Upper lobe of left lung (tissue), 4 donors: ENCODE results near the gene TPRG1.

Experiments
- CTCF ChIP-seq, 6 experiments: fragments of 450-650 bp in 4 of 6; fragments of 200-600 bp in 2 of 6; sonication (generic) in 2 of 6; IDR thresholded peaks; one replicate each; pipeline ENCODE4 v1.5.1; 2016 to 2019; ENCODE audit warnings: antibody characterized with exemption in 6 of 6
- EP300 ChIP-seq, 4 donors: sonication (generic); formaldehyde crosslinking; IDR thresholded peaks; one replicate each; pipeline ENCODE4 v1.5.1; 2017; ENCODE audit warnings: antibody characterized with exemption in 4 of 4, control low read depth in 2 of 4
- POLR2A ChIP-seq, 4 donors: fragments of 450-650 bp; IDR thresholded peaks; one replicate each; pipeline ENCODE4 v1.5.1; 2016 to 2017; ENCODE audit warnings: antibody characterized with exemption in 4 of 4, mild to moderate bottlenecking in 2 of 4
- POLR2AphosphoS5 ChIP-seq, 2 donors: sonication (generic); formaldehyde crosslinking; IDR thresholded peaks; one replicate each; pipeline ENCODE4 v1.5.1; 2017; ENCODE audit warnings: antibody characterized with exemption in 2 of 2

GRCh38 chr3:189235214-189235613 is 63.4 kb downstream of the TPRG1 start:
- TF ChIP-seq CTCF (IDR thresholded peaks at IDR 0.05) (no peak), POLR2A (IDR thresholded peaks at IDR 0.05) (no peak), POLR2AphosphoS5 (IDR thresholded peaks at IDR 0.05) (no peak), EP300 (IDR thresholded peaks at IDR 0.05) (no peak)
